Measurements from ENCODE around the gene KIF7.

KIF7 gene

DNA sequence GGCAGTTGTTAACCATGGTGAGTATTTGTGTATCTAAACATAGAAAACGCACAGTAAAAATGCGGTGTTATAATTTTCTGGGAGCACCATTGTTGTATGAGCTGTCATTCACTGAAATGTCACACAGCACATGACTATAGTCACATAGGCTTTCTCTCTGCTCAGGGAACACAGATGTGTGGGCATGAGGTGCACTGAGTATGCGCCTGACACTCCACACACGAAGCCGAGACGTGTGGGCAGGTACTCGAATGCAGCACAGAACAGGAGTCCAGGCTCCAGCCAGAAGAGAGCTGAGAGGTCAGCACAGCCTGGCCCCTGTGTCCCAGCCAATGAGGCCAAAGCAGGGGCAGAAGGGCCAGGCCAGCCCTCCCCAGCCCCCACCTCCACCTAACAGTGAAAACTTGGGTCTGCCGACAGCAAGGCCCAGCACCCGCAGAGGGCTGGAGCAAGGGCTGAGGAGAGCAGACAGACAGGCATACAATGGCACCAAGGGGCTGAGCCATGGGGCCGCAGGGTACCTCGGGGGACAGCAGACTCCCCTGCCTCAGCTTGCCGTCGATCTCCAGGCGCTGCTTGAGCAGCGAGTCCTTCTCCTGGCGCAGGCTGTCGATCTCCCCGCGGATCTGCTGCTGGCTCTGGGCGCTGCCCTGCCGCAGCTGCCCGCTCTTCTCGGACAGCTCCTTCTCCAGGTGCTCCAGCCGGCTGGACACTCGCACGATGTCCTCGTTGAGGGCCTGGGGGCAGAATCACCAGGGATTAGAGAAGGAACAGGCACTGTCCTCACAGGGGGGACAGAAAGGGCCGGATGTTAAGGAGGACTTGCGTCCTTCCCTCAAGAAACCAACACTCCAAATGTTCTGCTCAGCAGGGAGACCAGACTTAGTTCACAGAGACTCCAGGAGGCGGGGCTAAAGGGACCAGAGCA, 24.0 kb downstream of the KIF7 start:
- peaks cover 72% of the 10 kb centered on the region for H3K36me3 ChIP-seq (ENCODE audit: insufficient read depth, low read length)

DNA sequence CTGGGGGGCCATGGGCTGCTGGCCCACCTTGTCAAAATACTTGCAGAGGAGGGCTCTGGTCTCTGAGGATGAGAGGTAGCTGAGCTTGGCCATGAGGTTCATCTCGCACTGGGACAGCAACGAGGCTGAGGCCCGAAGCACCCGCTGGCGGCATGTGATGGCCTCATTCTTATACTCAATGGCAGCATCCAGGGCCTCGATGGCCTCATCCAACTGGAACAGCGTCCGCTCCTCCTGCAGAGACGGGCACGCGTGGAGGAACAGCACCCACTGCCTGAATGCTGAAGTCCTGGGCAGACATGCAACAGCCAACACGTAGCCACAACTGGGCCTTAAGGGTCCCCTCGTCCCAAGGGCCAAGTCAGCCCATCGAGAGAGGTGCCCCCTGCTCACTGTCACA, 25.0 kb downstream of the KIF7 start:
- no peaks in the 10 kb centered on the region for H3K4me1 ChIP-seq (ENCODE audit: insufficient read depth, low read length)
- peaks cover 5% of the 10 kb centered on the region for H3K9me3 ChIP-seq (ENCODE audit: low read length)
- H3K4me3 ChIP-seq (ENCODE audit: low read length), result no peak overlapping the region
- H2AFZ ChIP-seq (ENCODE audit: low read depth, low read length), result no peak overlapping the region
- peaks cover 82% of the 10 kb centered on the region for H3K36me3 ChIP-seq (ENCODE audit: insufficient read depth, low read length)
- H3K27me3 ChIP-seq (ENCODE audit: insufficient read depth, low read length), result no peaks in the 10 kb centered on the region

More for the DNA sequence above, 24.0 kb downstream of the KIF7 start:
- H3K9me3 ChIP-seq (ENCODE audit: low read length), result peaks cover 5% of the 10 kb centered on the region
- no peak overlapping the region for H3K4me3 ChIP-seq (ENCODE audit: low read length)
- H3K27me3 ChIP-seq (ENCODE audit: insufficient read depth, low read length), result no peaks in the 10 kb centered on the region
- H2AFZ ChIP-seq (ENCODE audit: low read depth, low read length), result no peak overlapping the region
- no peaks in the 10 kb centered on the region for H3K4me1 ChIP-seq (ENCODE audit: insufficient read depth, low read length)

DNA sequence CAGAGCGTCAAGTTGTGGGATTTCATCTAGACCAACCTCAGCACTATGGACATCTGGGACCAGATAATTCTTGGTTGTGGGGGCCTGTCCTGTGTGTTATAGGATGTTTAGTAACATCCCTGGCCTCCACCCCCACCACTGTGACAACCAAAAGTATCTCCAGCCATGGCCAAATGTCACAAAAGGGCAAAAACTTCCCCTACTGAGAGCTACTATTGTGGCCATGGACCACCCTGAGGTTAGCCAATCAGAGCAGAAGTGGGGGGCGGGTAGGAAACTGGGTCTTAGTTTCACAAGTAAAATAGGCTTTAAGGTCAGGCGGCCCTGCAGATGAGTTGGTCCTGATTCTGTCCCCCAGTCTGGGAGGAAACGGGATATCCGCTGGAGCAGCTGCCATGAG, 25.4 kb downstream of the KIF7 start:
- no peaks in the 10 kb centered on the region for H3K27me3 ChIP-seq (ENCODE audit: insufficient read depth, low read length)
- no peaks in the 10 kb centered on the region for H3K4me1 ChIP-seq (ENCODE audit: insufficient read depth, low read length)
- H3K9me3 ChIP-seq (ENCODE audit: low read length), result peaks cover 5% of the 10 kb centered on the region
- peaks cover 86% of the 10 kb centered on the region for H3K36me3 ChIP-seq (ENCODE audit: insufficient read depth, low read length)
- H2AFZ ChIP-seq (ENCODE audit: low read depth, low read length), result no peak overlapping the region
- H3K4me3 ChIP-seq (ENCODE audit: low read length), result no peak overlapping the region

DNA sequence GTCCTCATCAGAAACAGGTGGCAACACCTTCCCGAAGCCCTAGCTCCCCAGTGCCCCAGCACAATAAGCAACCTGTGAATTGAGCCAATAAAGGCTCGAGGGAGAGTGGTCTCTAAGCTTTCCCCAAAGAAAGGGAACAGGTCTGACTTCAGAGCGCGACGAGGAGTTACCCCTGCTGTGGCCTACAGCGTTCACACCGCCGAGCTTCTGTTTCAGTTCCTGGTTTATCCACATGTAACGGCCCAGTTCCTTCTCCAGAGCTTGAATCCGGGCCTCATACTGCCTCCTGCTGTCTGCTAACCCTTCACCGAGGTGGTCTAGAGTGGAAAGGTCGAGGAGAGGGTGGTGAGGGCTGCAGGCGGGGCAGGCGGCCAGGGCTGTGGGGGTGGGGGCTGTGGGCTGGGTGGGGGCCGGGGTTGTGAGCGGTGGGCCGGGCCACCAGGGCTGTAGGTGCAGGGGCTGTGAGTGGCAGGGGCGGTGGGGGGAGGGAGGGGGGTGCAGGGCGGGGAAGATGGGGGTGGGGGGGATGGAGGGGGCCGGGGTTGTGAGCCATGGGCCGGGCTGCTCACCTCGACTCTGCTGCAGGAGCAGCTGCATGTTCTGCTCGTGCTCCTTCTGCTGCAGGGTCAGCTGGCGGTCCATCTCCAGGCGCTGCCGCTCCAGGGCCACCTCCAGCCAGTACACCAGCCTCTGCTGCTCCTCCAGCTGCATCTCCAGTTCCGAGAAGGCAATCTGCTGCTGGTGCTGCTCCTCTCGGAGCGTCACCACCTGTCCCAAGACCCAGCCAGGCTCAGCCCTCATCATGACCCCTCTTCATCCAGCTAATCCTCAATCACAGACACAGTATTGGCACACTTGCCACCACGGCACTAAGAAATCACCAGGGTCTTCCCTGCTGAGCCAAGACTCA, 26.2 kb downstream of the KIF7 start:
- H3K9me3 ChIP-seq (ENCODE audit: low read length), result peaks cover 5% of the 10 kb centered on the region
- H3K36me3 ChIP-seq (ENCODE audit: insufficient read depth, low read length), result peaks cover 94% of the 10 kb centered on the region

DNA sequence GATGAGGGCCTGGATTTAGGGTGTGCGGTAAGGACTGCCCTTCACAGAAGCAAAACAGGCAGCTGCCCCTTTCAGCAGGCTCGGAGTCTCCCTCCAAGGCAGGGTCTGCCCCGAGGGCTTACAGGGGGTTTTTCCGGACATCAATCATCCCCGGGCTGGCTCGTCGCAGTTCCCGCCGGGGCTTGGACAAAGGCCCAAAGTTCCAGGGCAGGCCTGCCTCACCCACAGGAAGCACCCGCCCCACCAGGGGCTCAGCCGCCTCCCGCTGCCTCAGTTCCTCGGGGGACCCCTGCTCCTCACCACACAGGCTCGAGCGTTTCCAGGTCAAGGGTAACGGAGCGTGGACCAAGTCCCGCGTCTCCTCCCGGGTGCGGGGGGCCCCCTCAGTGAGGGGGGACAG, 27.0 kb downstream of the KIF7 start:
- H2AFZ ChIP-seq (ENCODE audit: low read depth, low read length), result no peak overlapping the region
- no peaks in the 10 kb centered on the region for H3K4me1 ChIP-seq (ENCODE audit: insufficient read depth, low read length)
- peaks cover 3% of the 10 kb centered on the region for H3K9me3 ChIP-seq (ENCODE audit: low read length)
- no peaks in the 10 kb centered on the region for H3K27me3 ChIP-seq (ENCODE audit: insufficient read depth, low read length)
- peaks cover 97% of the 10 kb centered on the region for H3K36me3 ChIP-seq (ENCODE audit: insufficient read depth, low read length)
- H3K4me3 ChIP-seq (ENCODE audit: low read length), result no peak overlapping the region

More for the DNA sequence above, 26.2 kb downstream of the KIF7 start:
- no peaks in the 10 kb centered on the region for H3K27me3 ChIP-seq (ENCODE audit: insufficient read depth, low read length)
- H3K4me1 ChIP-seq (ENCODE audit: insufficient read depth, low read length), result no peaks in the 10 kb centered on the region
- H3K4me3 ChIP-seq (ENCODE audit: low read length), result no peak overlapping the region
- no peak overlapping the region for H2AFZ ChIP-seq (ENCODE audit: low read depth, low read length)

DNA sequence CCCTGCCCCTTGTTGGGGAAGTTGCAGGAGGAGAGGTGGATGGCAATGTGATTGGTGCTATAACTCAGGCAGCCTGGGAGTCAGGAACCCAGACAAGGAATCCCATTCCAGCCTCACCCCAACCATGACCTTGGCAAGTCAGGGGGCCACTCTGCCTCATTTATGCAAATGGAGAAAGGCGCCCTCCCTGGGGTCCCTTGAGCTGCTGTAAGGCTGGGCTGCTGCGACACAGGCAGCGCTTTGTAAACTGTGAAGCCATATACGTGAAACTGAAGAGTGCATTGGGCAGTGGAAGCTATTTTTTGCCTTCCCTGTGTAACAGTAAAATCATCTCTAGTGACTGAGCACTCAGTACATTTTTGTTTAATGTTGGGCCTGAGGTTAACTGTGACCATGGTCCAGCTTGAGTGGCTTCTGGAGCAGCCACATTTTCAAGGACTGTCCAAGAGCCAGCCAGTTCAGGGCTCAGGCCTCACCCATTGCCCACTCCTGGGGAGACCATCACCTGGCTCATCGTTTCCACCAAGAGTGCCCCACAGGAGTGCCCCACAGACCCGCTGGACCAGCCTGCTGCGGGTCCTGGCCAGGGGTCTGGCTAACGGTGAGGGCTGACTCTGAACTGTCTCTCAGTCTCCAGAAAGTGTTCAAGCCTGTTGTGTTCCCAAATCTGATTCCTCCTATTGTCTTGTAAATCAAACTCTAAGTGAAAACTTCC, 27.9 kb downstream of the KIF7 start:
- Histone ChIP-seq H2AFZ (ENCODE audit: low read depth, low read length) (no peak overlapping the region), H3K36me3 (ENCODE audit: insufficient read depth, low read length) (peaks cover 98% of the 10 kb centered on the region), H3K9me3 (ENCODE audit: low read length) (peaks cover under 1% of the 10 kb centered on the region), H3K4me3 (ENCODE audit: low read length) (no peak overlapping the region), H3K27me3 (ENCODE audit: insufficient read depth, low read length) (no peaks in the 10 kb centered on the region), H3K4me1 (ENCODE audit: insufficient read depth, low read length) (no peaks in the 10 kb centered on the region)

DNA sequence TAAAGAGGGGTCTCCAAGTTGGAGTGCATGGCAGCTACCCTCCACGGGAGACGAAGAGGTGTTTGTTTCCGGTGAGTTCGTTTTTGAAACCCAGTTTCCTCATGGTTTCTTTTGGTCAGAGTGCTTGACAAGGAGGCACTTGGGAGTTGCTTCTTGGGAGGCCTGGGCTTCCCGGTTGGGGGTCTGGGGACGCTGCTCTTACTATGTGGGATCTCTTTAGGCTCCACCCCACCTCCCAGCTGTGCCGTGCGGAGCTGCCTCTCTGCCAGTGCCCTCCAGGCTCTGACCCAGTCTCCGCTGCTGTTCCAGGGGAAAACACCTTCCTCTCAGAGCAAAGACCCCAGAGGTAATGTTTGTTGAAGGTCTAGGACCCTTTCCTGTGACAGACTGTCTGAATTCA, 29.6 kb downstream of the KIF7 start:
- Histone ChIP-seq H3K9me3 (ENCODE audit: low read length) (no peaks in the 10 kb centered on the region), H3K36me3 (ENCODE audit: insufficient read depth, low read length) (peaks cover 94% of the 10 kb centered on the region)

DNA sequence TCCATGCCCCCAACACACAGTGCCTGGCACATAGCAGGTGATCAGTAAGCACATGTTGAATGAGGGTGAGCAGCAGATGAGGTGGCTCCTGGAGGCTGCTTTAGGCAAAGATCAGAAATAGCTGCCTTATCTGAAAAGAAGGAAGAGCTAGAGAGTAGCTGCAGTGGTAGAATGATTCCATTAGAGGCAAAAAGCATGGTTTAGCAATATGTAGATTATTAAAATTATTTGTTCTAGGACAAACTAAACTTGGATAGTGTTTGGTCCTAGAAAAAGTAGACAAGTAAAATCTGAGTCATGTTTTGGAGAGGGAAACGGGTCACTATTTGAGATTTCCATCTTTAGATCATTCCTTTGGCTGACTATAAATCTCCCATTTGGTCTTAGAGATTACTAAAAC, 32.1 kb downstream of the KIF7 start:
- Histone ChIP-seq H3K4me1 (ENCODE audit: insufficient read depth, low read length) (no peaks in the 10 kb centered on the region), H2AFZ (ENCODE audit: low read depth, low read length) (no peak overlapping the region), H3K27me3 (ENCODE audit: insufficient read depth, low read length) (no peaks in the 10 kb centered on the region), H3K9me3 (ENCODE audit: low read length) (no peaks in the 10 kb centered on the region), H3K36me3 (ENCODE audit: insufficient read depth, low read length) (peaks cover 92% of the 10 kb centered on the region), H3K4me3 (ENCODE audit: low read length) (no peak overlapping the region)

More for the DNA sequence above, 29.6 kb downstream of the KIF7 start:
- no peak overlapping the region for H3K4me3 ChIP-seq (ENCODE audit: low read length)
- H3K4me1 ChIP-seq (ENCODE audit: insufficient read depth, low read length), result no peaks in the 10 kb centered on the region
- H2AFZ ChIP-seq (ENCODE audit: low read depth, low read length), result no peak overlapping the region
- H3K27me3 ChIP-seq (ENCODE audit: insufficient read depth, low read length), result no peaks in the 10 kb centered on the region

DNA sequence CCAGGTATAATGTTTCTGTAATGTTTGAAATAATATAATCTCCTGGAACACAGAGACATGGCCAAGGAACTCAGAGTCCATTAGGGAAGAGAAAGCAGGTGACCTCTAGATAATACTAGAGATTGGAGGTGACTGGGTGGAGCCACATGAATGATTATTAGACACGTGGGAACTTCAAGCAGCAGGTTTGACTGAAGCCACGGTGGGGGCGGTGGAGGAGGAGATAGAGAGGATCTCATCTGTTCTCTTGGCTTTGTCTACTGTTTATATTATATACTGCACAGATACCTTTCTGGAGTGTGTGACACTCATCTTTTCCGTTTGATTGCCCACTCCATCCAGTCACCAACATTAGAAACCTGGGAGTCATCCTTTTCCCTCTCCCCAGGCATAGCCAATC, 33.7 kb downstream of the KIF7 start:
- Histone ChIP-seq H2AFZ (ENCODE audit: low read depth, low read length) (no peak overlapping the region), H3K9me3 (ENCODE audit: low read length) (no peaks in the 10 kb centered on the region), H3K36me3 (ENCODE audit: insufficient read depth, low read length) (peaks cover 89% of the 10 kb centered on the region), H3K27me3 (ENCODE audit: insufficient read depth, low read length) (no peaks in the 10 kb centered on the region), H3K4me3 (ENCODE audit: low read length) (no peak overlapping the region), H3K4me1 (ENCODE audit: insufficient read depth, low read length) (no peaks in the 10 kb centered on the region)

DNA sequence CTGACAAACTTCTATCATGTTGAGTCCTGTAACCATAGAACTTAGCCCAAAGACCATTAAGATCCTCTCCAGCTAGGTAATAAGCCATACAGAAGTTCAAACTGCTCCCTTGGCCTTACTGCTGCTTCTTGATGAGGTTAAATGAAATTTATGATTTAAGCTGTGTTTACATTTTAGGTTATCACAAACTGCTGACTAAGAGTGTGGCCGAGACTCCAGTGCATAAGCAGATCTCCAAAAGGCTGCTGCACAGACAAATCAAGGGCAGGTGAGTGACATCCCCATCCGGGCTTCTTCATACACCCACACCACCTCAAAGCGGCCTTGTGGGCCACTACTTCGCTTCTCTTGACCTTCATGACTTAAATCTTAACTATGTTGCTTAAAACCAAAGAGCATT, 39.0 kb downstream of the KIF7 start:
- Histone ChIP-seq H3K9me3 (ENCODE audit: low read length) (peaks cover 15% of the 10 kb centered on the region), H3K4me1 (ENCODE audit: insufficient read depth, low read length) (no peaks in the 10 kb centered on the region), H2AFZ (ENCODE audit: low read depth, low read length) (no peak overlapping the region), H3K27me3 (ENCODE audit: insufficient read depth, low read length) (no peaks in the 10 kb centered on the region), H3K4me3 (ENCODE audit: low read length) (no peak overlapping the region), H3K36me3 (ENCODE audit: insufficient read depth, low read length) (peaks cover 76% of the 10 kb centered on the region)

DNA sequence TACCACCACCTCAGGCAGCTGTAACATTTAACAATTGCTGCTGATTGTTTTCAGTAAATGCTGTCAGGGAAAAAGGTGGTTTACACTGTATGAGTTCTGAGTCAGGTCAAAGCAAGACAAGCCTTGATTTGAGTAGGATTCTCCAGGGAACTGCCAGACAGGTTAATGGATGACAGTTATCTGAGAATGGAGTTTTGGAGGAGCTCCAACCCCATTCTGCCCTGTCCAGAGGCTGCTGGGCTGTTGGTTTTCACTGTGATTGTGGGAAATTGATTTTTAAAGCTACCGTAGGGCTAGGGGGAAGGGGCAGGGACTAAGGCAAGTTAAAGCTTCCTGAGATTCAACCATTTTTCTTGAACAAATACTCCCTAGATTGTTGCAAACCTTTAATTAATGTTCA, 40.1 kb downstream of the KIF7 start:
- H3K36me3 ChIP-seq (ENCODE audit: insufficient read depth, low read length), result peaks cover 79% of the 10 kb centered on the region
- H2AFZ ChIP-seq (ENCODE audit: low read depth, low read length), result no peak overlapping the region
- H3K4me3 ChIP-seq (ENCODE audit: low read length), result no peak overlapping the region
- no peaks in the 10 kb centered on the region for H3K4me1 ChIP-seq (ENCODE audit: insufficient read depth, low read length)
- H3K9me3 ChIP-seq (ENCODE audit: low read length), result peaks cover 16% of the 10 kb centered on the region
- H3K27me3 ChIP-seq (ENCODE audit: insufficient read depth, low read length), result no peaks in the 10 kb centered on the region

DNA sequence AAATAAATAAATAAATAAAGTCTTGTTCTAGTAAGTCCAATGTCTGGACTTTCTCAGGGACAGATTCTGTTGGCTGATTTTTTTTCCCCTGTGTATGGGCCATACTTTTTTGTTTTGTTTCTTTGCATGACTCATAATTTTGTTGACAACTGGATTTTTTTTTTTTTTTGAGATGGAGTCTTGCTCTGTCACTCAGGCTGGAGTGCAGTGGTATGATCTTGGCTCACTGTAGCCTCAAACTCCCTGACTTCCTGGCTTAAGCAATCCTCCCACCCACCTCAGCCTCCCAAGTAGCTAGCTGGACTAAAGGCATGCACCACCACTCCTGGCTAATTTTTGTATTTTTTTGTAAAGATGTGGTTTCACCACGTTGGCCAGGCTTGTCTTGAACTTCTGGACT, 41.1 kb downstream of the KIF7 start:
- Histone ChIP-seq H3K9me3 (ENCODE audit: low read length) (peaks cover 16% of the 10 kb centered on the region), H3K27me3 (ENCODE audit: insufficient read depth, low read length) (no peaks in the 10 kb centered on the region), H3K36me3 (ENCODE audit: insufficient read depth, low read length) (peaks cover 79% of the 10 kb centered on the region), H3K4me3 (ENCODE audit: low read length) (no peak overlapping the region), H3K4me1 (ENCODE audit: insufficient read depth, low read length) (no peaks in the 10 kb centered on the region), H2AFZ (ENCODE audit: low read depth, low read length) (no peak overlapping the region)

Data from neuron (in vitro differentiated cells).